Loucy (cell line): ENCODE data around the gene MAN1B1.
"Not testable (repeated sequence)": the region's sequence is repeated elsewhere in the genome, so short reads cannot be mapped to it uniquely, and the experiment has no call there.

Experiments used
- H2AFZ ChIP-seq: fragments of 200-600 bp; sonication (generic); 2 replicates; pipeline ENCODE4 v1.6.0; 2016; ENCODE audit warnings: antibody characterized with exemption, mild to moderate bottlenecking, low read length, moderate library complexity
- H3F3A ChIP-seq: fragments of 200-600 bp; 2 replicates; pipeline ENCODE4 v1.6.0; 2016; ENCODE audit warnings: antibody characterized with exemption, low read depth, mild to moderate bottlenecking
- H3K27me3 ChIP-seq: fragments of 200-600 bp; sonication (generic); 2 replicates; pipeline ENCODE4 v1.6.1; 2014; ENCODE audit warnings: low read length, mild to moderate bottlenecking; ENCODE audit not compliant: insufficient read depth, poor library complexity, severe bottlenecking
- H3K36me3 ChIP-seq: fragments of 200-600 bp; sonication (generic); 2 replicates; pipeline ENCODE4 v1.6.1; 2016; ENCODE audit warnings: low read length; ENCODE audit not compliant: insufficient read depth
- H3K4me1 ChIP-seq: fragments of 200-600 bp; sonication (generic); 2 replicates; pipeline ENCODE4 v1.5.1; 2014; ENCODE audit warnings: low read length, mild to moderate bottlenecking; ENCODE audit not compliant: insufficient read depth, poor library complexity, severe bottlenecking
- H3K4me2 ChIP-seq: fragments of 200-600 bp; sonication (generic); 2 replicates; pipeline ENCODE4 v1.6.0; 2014; ENCODE audit warnings: antibody characterized with exemption, low read length, low read depth, mild to moderate bottlenecking; ENCODE audit not compliant: poor library complexity, severe bottlenecking
- H3K4me3 ChIP-seq: fragments of 200-600 bp; sonication (generic); 2 replicates; pipeline ENCODE4 v1.5.1; 2014; ENCODE audit warnings: low read length, mild to moderate bottlenecking, mixed read lengths; ENCODE audit not compliant: poor library complexity, severe bottlenecking
- H3K79me2 ChIP-seq: fragments of 200-600 bp; sonication (generic); 2 replicates; pipeline ENCODE4 v1.6.1; 2014; ENCODE audit warnings: low read length; ENCODE audit not compliant: insufficient read depth
- H3K9ac ChIP-seq: fragments of 200-600 bp; sonication (generic); 2 replicates; pipeline ENCODE4 v1.6.0; 2014; ENCODE audit warnings: mild to moderate bottlenecking, low read depth, low read length, moderate library complexity; ENCODE audit not compliant: poor library complexity, severe bottlenecking
- H3K9me2 ChIP-seq: fragments of 200-600 bp; sonication (generic); replicated peaks from 2 replicates; pipeline ENCODE4 v1.6.1; 2016; ENCODE audit warnings: low read depth, low read length, mixed read lengths
- H3K9me3 ChIP-seq: fragments of 200-600 bp; sonication (generic); 2 replicates; pipeline ENCODE4 v1.6.1; 2014; ENCODE audit warnings: mild to moderate bottlenecking, antibody characterized with exemption, low read length, low read depth; ENCODE audit not compliant: insufficient read depth
- H4K20me1 ChIP-seq: fragments of 200-600 bp; sonication (generic); 2 replicates; pipeline ENCODE4 v1.6.0; 2014; ENCODE audit warnings: antibody characterized with exemption, low read length, mild to moderate bottlenecking; ENCODE audit not compliant: insufficient read depth, poor library complexity, severe bottlenecking
- EZH2phosphoT487 ChIP-seq: fragments of 200-600 bp; IDR thresholded peaks from 2 replicates; pipeline ENCODE4 v1.6.1; 2018; ENCODE audit warnings: antibody characterized with exemption, mild to moderate bottlenecking, moderate library complexity, borderline replicate concordance
- TF ChIP-seq, protein P1 (sequence below): fragments of 200-600 bp; sonication (generic); conservative IDR thresholded peaks from 2 replicates; pipeline ENCODE4 v1.5.1; 2014; ENCODE audit warnings: mild to moderate bottlenecking, antibody characterized with exemption, low read length

MAN1B1 gene

DNA sequence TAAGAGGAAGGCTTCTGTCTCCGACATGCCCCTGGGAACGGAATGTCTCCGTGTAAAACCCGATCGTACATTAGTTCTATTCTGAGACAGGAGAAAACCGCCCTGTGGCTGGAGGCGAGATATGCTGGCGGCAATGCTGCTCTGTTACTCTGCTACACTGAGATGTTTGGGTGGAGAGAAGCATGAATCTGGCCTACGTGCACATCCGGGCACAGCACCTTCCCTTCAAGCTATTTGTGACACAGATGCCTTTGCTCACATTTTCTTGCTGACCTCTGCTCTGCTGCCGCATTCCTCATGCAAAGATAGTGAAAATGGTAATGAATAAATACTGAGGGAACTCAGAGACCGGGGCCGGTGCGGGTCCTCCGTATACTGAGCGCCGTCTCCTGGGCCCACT, 29.9 kb downstream of the MAN1B1 start:
- H3K4me1 ChIP-seq = peaks cover 7% of the 10 kb centered on the region
- H3F3A ChIP-seq = no peaks in the 10 kb centered on the region
- H3K36me3 ChIP-seq = no peaks in the 10 kb centered on the region
- TF ChIP-seq, protein P1, sequence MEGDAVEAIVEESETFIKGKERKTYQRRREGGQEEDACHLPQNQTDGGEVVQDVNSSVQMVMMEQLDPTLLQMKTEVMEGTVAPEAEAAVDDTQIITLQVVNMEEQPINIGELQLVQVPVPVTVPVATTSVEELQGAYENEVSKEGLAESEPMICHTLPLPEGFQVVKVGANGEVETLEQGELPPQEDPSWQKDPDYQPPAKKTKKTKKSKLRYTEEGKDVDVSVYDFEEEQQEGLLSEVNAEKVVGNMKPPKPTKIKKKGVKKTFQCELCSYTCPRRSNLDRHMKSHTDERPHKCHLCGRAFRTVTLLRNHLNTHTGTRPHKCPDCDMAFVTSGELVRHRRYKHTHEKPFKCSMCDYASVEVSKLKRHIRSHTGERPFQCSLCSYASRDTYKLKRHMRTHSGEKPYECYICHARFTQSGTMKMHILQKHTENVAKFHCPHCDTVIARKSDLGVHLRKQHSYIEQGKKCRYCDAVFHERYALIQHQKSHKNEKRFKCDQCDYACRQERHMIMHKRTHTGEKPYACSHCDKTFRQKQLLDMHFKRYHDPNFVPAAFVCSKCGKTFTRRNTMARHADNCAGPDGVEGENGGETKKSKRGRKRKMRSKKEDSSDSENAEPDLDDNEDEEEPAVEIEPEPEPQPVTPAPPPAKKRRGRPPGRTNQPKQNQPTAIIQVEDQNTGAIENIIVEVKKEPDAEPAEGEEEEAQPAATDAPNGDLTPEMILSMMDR = no peak
- no peak for TF ChIP-seq EZH2phosphoT487
- no peak overlapping the region for H3K4me3 ChIP-seq
- H3K27me3 ChIP-seq = no peaks in the 10 kb centered on the region
- no peak overlapping the region for H3K4me2 ChIP-seq
- H3K9ac ChIP-seq = no peak overlapping the region
- no peaks in the 10 kb centered on the region for H3K9me2 ChIP-seq
- H3K9me3 ChIP-seq = no peaks in the 10 kb centered on the region
- no peaks in the 10 kb centered on the region for H4K20me1 ChIP-seq
- no peaks in the 10 kb centered on the region for H3K79me2 ChIP-seq
- no peak overlapping the region for H2AFZ ChIP-seq

- H3K79me2 ChIP-seq = no peaks in the 10 kb centered on the region
- no peak overlapping the region for H3K4me2 ChIP-seq
- H3K9me3 ChIP-seq = no peaks in the 10 kb centered on the region
- H4K20me1 ChIP-seq = no peaks in the 10 kb centered on the region
- no peak overlapping the region for H3K9ac ChIP-seq
- no peak overlapping the region for H3K4me3 ChIP-seq
- H2AFZ ChIP-seq = no peak overlapping the region
- H3K4me1 ChIP-seq = peaks cover 7% of the 10 kb centered on the region
- no peaks in the 10 kb centered on the region for H3F3A ChIP-seq
- no peaks in the 10 kb centered on the region for H3K36me3 ChIP-seq
- no peaks in the 10 kb centered on the region for H3K9me2 ChIP-seq
- H3K27me3 ChIP-seq = no peaks in the 10 kb centered on the region
- TF ChIP-seq, protein P1 = no peak
- TF ChIP-seq EZH2phosphoT487 = no peak
Observed at GRCh38 chr9:137117269-137117731, 30.5 kb downstream of the MAN1B1 start.

DNA sequence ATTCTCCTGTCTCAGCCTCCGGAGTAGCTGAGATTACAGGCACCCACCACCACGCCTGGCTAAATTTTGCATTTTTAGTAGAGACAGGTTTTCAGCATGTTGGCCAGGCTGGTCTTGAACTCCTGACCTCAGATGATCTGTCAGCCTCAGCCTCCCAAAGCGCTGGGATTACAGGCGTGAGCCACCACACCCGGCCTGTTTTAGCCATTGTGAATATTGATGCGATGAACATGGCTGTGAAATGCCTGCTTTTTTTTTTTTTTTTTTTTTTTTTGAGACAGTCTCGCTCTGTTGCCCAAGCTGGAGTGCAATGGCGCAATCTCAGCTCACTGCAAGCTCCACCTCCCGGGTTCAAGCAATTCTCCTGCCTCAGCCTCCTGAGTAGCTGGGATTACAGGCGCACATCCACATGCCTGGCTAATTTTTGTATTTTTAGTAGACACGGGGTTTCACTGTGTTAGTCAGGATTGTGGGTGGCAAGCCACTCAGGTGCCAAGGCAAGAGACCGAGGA, 31.4 kb downstream of the MAN1B1 start:
- not testable (repeated sequence) for H3K4me3 ChIP-seq, H4K20me1 ChIP-seq, H3K9me3 ChIP-seq, H3K9ac ChIP-seq, H3K79me2 ChIP-seq, H3K9me2 ChIP-seq, H3K4me1 ChIP-seq, H3K36me3 ChIP-seq, H3K27me3 ChIP-seq, H3F3A ChIP-seq, H2AFZ ChIP-seq, H3K4me2 ChIP-seq

GRCh38 chr9:137121927-137122795, 35.4 kb downstream of the MAN1B1 start:
- H3K27me3 ChIP-seq, H2AFZ ChIP-seq, H3F3A ChIP-seq, H3K79me2 ChIP-seq, H3K4me2 ChIP-seq, H4K20me1 ChIP-seq, H3K9me3 ChIP-seq, H3K9me2 ChIP-seq, H3K4me3 ChIP-seq, H3K36me3 ChIP-seq, H3K4me1 ChIP-seq: not testable (repeated sequence)
- H3K9ac ChIP-seq = peak overlapping the region; percentile 1

DNA sequence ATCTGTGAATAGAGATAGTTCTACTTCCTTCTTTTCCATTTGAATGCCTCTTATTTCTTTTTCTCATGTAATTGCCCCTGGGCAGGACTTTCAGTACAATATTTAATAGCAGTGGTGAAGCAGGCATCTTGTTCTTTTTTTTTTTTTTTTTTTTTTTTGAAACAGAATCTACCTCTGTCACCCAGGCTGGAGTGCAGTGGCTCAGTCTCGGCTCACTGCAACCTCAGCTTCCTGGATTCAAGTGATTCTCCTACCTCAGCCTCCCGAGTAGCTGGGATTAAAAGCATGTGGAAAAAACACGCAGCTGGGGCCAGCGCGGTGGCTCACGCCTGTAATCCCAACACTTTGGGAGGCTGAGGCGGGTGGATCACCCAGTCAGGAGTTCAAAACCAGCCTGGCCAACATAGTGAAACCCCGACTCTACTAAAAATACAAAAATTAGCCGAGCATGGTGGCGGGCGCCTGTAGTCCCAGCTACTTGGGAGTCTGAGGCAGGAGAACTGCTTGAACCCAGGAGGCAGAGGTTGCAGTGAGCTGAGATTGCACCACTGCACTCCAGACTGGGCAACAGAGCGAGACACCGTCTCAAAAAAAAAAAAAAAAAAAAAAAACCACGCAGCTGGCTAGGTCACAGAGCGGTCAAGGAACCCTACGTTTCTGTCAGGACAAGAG, 36.1 kb downstream of the MAN1B1 start:
- H3K4me1 ChIP-seq = peaks cover 14% of the 10 kb centered on the region
- not testable (repeated sequence) for H2AFZ ChIP-seq, H3F3A ChIP-seq, H3K9me2 ChIP-seq, H3K4me2 ChIP-seq, H3K36me3 ChIP-seq, H3K9me3 ChIP-seq, H4K20me1 ChIP-seq, H3K27me3 ChIP-seq, H3K4me3 ChIP-seq
- H3K9ac ChIP-seq = peak overlapping the region; percentile 1
- H3K79me2 ChIP-seq = peaks cover 12% of the 10 kb centered on the region
